ENCODE data around the gene P2RY10. TPM values are rescaled to one million over a fixed set of nuclear protein-coding genes. Genes with fewer than 3 reads are reported as not detected.

P2RY10 gene
- total and polyA plus RNA-seq, 2 of the 13 experiments (the other 11 are each of a cell fraction or from before 2014, with no cell fraction given), result not detected

DNA sequence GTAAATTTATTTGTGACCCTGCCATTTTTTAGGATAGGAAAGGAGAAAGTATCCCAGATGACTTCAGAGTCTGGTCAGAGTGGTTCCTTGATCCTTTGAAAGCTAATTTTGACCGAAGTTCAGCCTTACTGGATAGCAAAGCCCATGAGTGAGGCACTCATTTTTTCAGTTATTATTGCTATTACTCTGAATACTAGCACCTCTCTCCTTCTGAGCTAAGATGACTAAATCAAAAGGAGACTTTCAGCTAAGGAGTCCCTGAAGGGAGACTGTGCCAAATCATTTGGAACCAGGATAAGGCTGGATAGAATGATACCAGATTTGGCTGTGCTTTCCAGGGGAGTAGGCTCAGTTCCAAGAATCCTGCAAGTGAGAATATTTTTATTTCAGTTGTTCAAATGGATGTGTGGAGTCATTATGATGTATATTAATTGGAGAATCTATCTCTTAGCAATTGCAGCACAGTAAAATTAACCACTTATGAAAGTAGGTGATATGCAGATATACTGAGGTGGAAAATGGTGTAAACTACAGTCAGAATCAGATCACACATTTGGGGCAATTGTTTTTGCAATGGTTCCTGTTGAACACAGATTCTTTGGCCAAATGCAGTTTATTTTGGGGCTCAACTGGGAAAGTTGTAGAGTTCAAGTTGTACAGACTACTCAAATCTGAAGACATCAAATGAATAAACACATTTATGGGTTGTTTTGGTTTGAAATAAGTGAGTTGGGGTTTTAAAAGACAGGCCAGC, 1.2 kb downstream of the P2RY10 start (continued):
- TF ChIP-seq, protein P1, sequence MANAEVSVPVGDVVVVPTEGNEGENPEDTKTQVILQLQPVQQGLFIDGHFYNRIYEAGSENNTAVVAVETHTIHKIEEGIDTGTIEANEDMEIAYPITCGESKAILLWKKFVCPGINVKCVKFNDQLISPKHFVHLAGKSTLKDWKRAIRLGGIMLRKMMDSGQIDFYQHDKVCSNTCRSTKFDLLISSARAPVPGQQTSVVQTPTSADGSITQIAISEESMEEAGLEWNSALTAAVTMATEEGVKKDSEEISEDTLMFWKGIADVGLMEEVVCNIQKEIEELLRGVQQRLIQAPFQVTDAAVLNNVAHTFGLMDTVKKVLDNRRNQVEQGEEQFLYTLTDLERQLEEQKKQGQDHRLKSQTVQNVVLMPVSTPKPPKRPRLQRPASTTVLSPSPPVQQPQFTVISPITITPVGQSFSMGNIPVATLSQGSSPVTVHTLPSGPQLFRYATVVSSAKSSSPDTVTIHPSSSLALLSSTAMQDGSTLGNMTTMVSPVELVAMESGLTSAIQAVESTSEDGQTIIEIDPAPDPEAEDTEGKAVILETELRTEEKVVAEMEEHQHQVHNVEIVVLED (CRISPR knock-in tag; IDR thresholded peaks at IDR 0.05; ENCODE audit: borderline replicate concordance), result no peak
- TF ChIP-seq, protein P2, sequence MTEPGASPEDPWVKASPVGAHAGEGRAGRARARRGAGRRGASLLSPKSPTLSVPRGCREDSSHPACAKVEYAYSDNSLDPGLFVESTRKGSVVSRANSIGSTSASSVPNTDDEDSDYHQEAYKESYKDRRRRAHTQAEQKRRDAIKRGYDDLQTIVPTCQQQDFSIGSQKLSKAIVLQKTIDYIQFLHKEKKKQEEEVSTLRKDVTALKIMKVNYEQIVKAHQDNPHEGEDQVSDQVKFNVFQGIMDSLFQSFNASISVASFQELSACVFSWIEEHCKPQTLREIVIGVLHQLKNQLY (CRISPR knock-in tag; IDR thresholded peaks at IDR 0.05), result no peak
- no peak for TF ChIP-seq DPF2 (CRISPR knock-in tag; IDR thresholded peaks at IDR 0.05; ENCODE audit: borderline replicate concordance, low read depth)
- TF ChIP-seq, protein P3, sequence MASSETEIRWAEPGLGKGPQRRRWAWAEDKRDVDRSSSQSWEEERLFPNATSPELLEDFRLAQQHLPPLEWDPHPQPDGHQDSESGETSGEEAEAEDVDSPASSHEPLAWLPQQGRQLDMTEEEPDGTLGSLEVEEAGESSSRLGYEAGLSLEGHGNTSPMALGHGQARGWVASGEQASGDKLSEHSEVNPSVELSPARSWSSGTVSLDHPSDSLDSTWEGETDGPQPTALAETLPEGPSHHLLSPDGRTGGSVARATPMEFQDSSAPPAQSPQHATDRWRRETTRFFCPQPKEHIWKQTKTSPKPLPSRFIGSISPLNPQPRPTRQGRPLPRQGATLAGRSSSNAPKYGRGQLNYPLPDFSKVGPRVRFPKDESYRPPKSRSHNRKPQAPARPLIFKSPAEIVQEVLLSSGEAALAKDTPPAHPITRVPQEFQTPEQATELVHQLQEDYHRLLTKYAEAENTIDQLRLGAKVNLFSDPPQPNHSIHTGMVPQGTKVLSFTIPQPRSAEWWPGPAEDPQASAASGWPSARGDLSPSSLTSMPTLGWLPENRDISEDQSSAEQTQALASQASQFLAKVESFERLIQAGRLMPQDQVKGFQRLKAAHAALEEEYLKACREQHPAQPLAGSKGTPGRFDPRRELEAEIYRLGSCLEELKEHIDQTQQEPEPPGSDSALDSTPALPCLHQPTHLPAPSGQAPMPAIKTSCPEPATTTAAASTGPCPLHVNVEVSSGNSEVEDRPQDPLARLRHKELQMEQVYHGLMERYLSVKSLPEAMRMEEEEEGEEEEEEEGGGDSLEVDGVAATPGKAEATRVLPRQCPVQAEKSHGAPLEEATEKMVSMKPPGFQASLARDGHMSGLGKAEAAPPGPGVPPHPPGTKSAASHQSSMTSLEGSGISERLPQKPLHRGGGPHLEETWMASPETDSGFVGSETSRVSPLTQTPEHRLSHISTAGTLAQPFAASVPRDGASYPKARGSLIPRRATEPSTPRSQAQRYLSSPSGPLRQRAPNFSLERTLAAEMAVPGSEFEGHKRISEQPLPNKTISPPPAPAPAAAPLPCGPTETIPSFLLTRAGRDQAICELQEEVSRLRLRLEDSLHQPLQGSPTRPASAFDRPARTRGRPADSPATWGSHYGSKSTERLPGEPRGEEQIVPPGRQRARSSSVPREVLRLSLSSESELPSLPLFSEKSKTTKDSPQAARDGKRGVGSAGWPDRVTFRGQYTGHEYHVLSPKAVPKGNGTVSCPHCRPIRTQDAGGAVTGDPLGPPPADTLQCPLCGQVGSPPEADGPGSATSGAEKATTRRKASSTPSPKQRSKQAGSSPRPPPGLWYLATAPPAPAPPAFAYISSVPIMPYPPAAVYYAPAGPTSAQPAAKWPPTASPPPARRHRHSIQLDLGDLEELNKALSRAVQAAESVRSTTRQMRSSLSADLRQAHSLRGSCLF (CRISPR knock-in tag; IDR thresholded peaks at IDR 0.05; ENCODE audit: borderline replicate concordance), result no peak

Data from HepG2 (cell line).